OCI-LY1 (cell line): ENCODE measurements around the gene CERS6.
"Not testable (repeated sequence)": the region's sequence is repeated elsewhere in the genome, so short reads cannot be mapped to it uniquely, and the experiment has no call there.

Experiments
- H2AFZ ChIP-seq: fragments of 200-600 bp; sonication (generic), shearing (Covaris generic); 2 replicates; pipeline ENCODE4 v1.6.0; 2014; ENCODE audit warnings: antibody characterized with exemption, mild to moderate bottlenecking, low read length
- H3F3A ChIP-seq: fragments of 200-600 bp; sonication (generic), shearing (Covaris generic); 2 replicates; pipeline ENCODE4 v1.6.0; 2014; ENCODE audit warnings: mild to moderate bottlenecking, antibody characterized with exemption, low read length, moderate library complexity; ENCODE audit not compliant: insufficient read depth
- H3K27ac ChIP-seq: fragments of 200-600 bp; sonication (generic); 2 replicates; pipeline ENCODE4 v1.5.1; 2014; ENCODE audit warnings: low read length, mixed run types, mild to moderate bottlenecking, low read depth; ENCODE audit not compliant: poor library complexity, severe bottlenecking
- H3K27me3 ChIP-seq: fragments of 200-600 bp; sonication (generic); 2 replicates; pipeline ENCODE4 v1.6.0; 2014; ENCODE audit warnings: antibody characterized with exemption, mild to moderate bottlenecking, low read length, moderate library complexity; ENCODE audit not compliant: insufficient read depth
- H3K36me3 ChIP-seq: fragments of 200-600 bp; sonication (generic); 2 replicates; pipeline ENCODE4 v1.6.1; 2014; ENCODE audit warnings: mild to moderate bottlenecking, antibody characterized with exemption, low read length, moderate library complexity, mixed read lengths; ENCODE audit not compliant: insufficient read depth
- H3K4me1 ChIP-seq: fragments of 200-600 bp; sonication (generic); 2 replicates; pipeline ENCODE4 v1.5.1; 2014; ENCODE audit warnings: mild to moderate bottlenecking, low read length, moderate library complexity; ENCODE audit not compliant: insufficient read depth, severe bottlenecking
- H3K4me2 ChIP-seq: fragments of 200-600 bp; sonication (generic), shearing (Covaris generic); 2 replicates; pipeline ENCODE4 v1.6.1; 2014; ENCODE audit warnings: low read length
- H3K4me3 ChIP-seq: fragments of 200-600 bp; sonication (generic); 2 replicates; pipeline ENCODE4 v1.5.1; 2014; ENCODE audit warnings: low read length, low read depth, mild to moderate bottlenecking, mixed read lengths; ENCODE audit not compliant: poor library complexity, severe bottlenecking
- H3K79me2 ChIP-seq: fragments of 200-600 bp; shearing (Covaris generic); 2 replicates; pipeline ENCODE4 v1.6.1; 2016; ENCODE audit warnings: mixed run types, low read length, mixed read lengths; ENCODE audit not compliant: insufficient read depth
- H3K9ac ChIP-seq: fragments of 200-600 bp; sonication (generic), shearing (Covaris generic); 2 replicates; pipeline ENCODE4 v1.6.1; 2014; ENCODE audit warnings: mild to moderate bottlenecking, low read length, mixed read lengths
- H3K9me2 ChIP-seq: fragments of 200-600 bp; sonication (generic), shearing (Covaris generic); 2 replicates; pipeline ENCODE4 v1.6.1; 2014; ENCODE audit warnings: low read depth, mild to moderate bottlenecking, low read length, mixed read lengths
- H3K9me3 ChIP-seq: fragments of 200-600 bp; shearing (Covaris generic); 2 replicates; pipeline ENCODE4 v1.6.1; 2014; ENCODE audit warnings: low read length, mixed read lengths
- H4K20me1 ChIP-seq: fragments of 200-600 bp; sonication (generic), shearing (Covaris generic); 2 replicates; pipeline ENCODE4 v1.6.0; 2016; ENCODE audit warnings: mild to moderate bottlenecking, low read length; ENCODE audit not compliant: insufficient read depth
- CTCF ChIP-seq: fragments of 200-600 bp; sonication (generic), shearing (Covaris generic); IDR thresholded peaks from 2 replicates; pipeline ENCODE4 v1.5.1; 2017; ENCODE audit warnings: mild to moderate bottlenecking, antibody characterized with exemption, low read length, moderate library complexity, mixed read lengths
- EZH2 ChIP-seq: fragments of 200-600 bp; sonication (generic), shearing (Covaris generic); IDR thresholded peaks from 2 replicates; pipeline ENCODE4 v1.8.0; 2017; ENCODE audit warnings: borderline replicate concordance, mixed run types, mild to moderate bottlenecking, antibody characterized with exemption, low read length, moderate library complexity, mixed read lengths

Gene CERS6

GRCh38 chr2:168758970-168759820 is 303.1 kb downstream of the CERS6 start:
- Histone ChIP-seq H3K9me3 (no peaks in the 10 kb centered on the region), H3K4me2 (no peak overlapping the region), H3K27ac (no peak overlapping the region), H2AFZ (no peak overlapping the region), H3K9ac (no peak overlapping the region), H3K4me3 (no peak overlapping the region), H3K27me3 (no peaks in the 10 kb centered on the region), H3K4me1 (no peaks in the 10 kb centered on the region), H4K20me1 (no peaks in the 10 kb centered on the region), H3F3A (no peaks in the 10 kb centered on the region), H3K36me3 (no peaks in the 10 kb centered on the region), H3K79me2 (no peaks in the 10 kb centered on the region), H3K9me2 (no peaks in the 10 kb centered on the region)
- TF ChIP-seq CTCF (peak; percentile 69), EZH2 (no peak)

GRCh38 chr2:168765401-168765800 is 309.3 kb downstream of the CERS6 start:
- Histone ChIP-seq H3K9ac (no peak overlapping the region), H3K36me3 (no peaks in the 10 kb centered on the region), H3F3A (no peaks in the 10 kb centered on the region), H3K27me3 (no peaks in the 10 kb centered on the region), H3K4me2 (no peak overlapping the region), H4K20me1 (no peaks in the 10 kb centered on the region), H3K4me1 (no peaks in the 10 kb centered on the region), H3K79me2 (no peaks in the 10 kb centered on the region), H2AFZ (no peak overlapping the region), H3K4me3 (no peak overlapping the region), H3K27ac (no peak overlapping the region), H3K9me2 (no peaks in the 10 kb centered on the region), H3K9me3 (no peaks in the 10 kb centered on the region)
- no peak for TF ChIP-seq EZH2

GRCh38 chr2:168766600-168766999 is 310.5 kb downstream of the CERS6 start:
- Histone ChIP-seq H3K9me3 (no peaks in the 10 kb centered on the region), H3K27ac (no peak overlapping the region), H3K27me3 (no peaks in the 10 kb centered on the region), H3K4me1 (no peaks in the 10 kb centered on the region), H2AFZ (no peak overlapping the region), H3K4me3 (no peak overlapping the region), H3K4me2 (no peak overlapping the region), H3K36me3 (no peaks in the 10 kb centered on the region), H3K9ac (no peak overlapping the region), H3F3A (no peaks in the 10 kb centered on the region), H3K79me2 (no peaks in the 10 kb centered on the region), H4K20me1 (no peaks in the 10 kb centered on the region), H3K9me2 (no peaks in the 10 kb centered on the region)
- TF ChIP-seq CTCF: no peak
- TF ChIP-seq EZH2: no peak

GRCh38 chr2:168767258-168767657 is 311.2 kb downstream of the CERS6 start:
- Histone ChIP-seq H3K27me3 (no peaks in the 10 kb centered on the region), H3K9me2 (no peaks in the 10 kb centered on the region), H3K27ac (no peak overlapping the region)

GRCh38 chr2:168768357-168768756 is 312.3 kb downstream of the CERS6 start:
- H3K9ac ChIP-seq, H3K27ac ChIP-seq, H3K36me3 ChIP-seq, H3F3A ChIP-seq, H3K4me3 ChIP-seq, H4K20me1 ChIP-seq, H3K27me3 ChIP-seq, H3K9me2 ChIP-seq, H3K4me1 ChIP-seq, H2AFZ ChIP-seq, H3K79me2 ChIP-seq, H3K4me2 ChIP-seq, H3K9me3 ChIP-seq: not testable (repeated sequence)

More at GRCh38 chr2:168767258-168767657, 311.2 kb downstream of the CERS6 start:
- H2AFZ ChIP-seq: no peak overlapping the region
- no peaks in the 10 kb centered on the region for H3K9me3 ChIP-seq
- H3K9ac ChIP-seq: no peak overlapping the region
- no peaks in the 10 kb centered on the region for H3K79me2 ChIP-seq
- H3K4me1 ChIP-seq: no peaks in the 10 kb centered on the region
- H3K4me2 ChIP-seq: no peak overlapping the region
- no peak for TF ChIP-seq CTCF
- TF ChIP-seq EZH2: no peak
- no peak overlapping the region for H3K4me3 ChIP-seq
- no peaks in the 10 kb centered on the region for H3F3A ChIP-seq
- no peaks in the 10 kb centered on the region for H3K36me3 ChIP-seq
- no peaks in the 10 kb centered on the region for H4K20me1 ChIP-seq
